Renal pelvis (tissue), 4 donors: Measurements from ENCODE around the gene POU3F1. TPM values are rescaled to one million over a fixed set of nuclear protein-coding genes. Genes with fewer than 3 reads are reported as not detected.
A peak's percentile ranks its signal among the peaks of the same experiment; 100 is the strongest.

Experiments used
- DNase-seq: peaks from one replicate; pipeline ENCODE4 v3.0.0-alpha.2; 2013
- polyA plus RNA-seq, 3 donors: library from polyadenylated mRNA; unstranded; fragments of 120-200 nt; gene quantifications; one replicate each; pipeline ENCODE4 v1.2.1, GENCODE V29; 2013; ENCODE audit not compliant: insufficient read length in 3 of 3

POU3F1 gene
- polyA plus RNA-seq, 3 donors, result 0.71 to 1.7 (median 1.0) TPM

DNA sequence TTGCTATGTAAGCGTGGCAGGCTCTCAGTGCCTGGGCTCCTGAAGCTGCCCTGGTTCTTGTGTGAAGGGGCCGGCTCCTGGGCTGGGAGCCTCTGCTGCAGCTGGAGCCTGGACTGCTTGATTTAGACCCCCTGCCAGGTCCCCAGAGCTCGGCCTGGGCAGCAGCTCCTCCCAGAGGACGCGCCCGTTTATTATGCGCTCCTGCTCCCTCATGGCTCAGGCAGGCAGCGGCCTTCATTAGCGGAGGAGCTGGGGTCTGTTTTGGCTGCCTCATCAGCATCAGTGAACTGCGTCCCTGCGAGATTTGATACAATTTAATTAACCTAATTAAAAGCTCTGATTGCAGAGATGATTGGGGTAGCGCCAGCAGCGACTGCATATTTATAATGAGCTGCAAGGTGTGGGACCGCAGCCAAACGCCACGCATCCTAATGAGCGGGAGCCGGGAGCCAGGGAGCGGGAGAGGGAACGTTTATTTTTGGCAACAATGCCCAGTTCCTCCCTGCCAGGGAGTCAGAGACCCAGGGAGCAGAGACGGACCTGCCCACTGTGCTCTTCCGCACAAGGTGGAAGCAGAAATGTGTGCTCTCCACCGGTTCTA lies 17.4 kb downstream of the POU3F1 start:
- DNase-seq, result no peak

DNA sequence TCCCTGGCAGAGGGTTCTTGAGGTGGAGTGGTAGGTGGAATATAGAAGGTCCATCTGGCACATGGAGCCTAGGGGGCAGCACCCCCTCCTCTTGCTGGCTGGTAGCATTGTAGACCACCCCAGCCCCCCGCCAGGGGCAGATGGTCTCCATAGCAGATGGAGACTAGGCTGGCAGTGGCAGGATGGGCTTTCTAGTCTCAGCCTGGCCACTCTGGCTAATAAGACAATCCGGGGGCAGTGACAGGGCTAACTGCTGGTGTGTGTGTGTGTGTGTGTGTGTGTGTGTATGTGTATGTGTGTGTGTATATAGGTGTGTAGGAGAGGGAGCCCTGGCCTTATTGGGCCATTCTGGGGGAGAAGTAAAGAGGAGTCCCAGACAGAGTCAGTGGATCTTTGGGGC lies 17.9 kb downstream of the POU3F1 start:
- DNase-seq, result no peak

GRCh38 chr1:38028105-38028591 lies 18.4 kb downstream of the POU3F1 start:
- DNase-seq, result no peak

GRCh38 chr1:38027201-38028104 lies 19.1 kb downstream of the POU3F1 start:
- DNase-seq, result no peak

DNA sequence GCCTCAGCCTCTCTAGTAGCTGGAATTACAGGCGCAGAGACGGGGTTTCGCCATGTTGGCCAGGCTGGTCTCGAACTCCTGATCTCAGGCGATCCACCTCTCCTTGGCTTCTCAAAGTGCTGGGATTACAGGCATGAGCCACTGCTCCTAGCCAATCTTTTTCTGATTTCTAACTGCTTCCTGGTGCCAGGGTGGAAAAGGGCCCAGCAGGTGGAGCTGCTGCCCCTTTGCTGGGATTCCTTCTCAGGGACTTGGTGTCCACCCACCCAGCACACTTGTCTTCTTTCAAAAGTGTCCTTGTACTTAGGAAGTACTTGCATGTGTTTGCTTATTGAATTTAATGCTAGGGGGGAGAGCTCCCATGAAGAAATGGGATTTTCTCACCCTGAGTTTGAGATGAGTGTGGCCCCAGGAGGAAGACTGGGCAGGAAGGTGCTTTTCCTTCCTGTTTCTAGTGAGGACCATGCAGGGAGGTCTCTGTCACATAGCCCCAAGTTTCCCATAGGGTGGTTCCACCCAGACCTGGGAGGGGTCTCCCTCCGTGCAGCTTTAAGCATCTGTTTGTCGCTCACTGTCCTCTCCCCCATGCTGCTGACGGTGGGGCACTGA lies 19.9 kb downstream of the POU3F1 start:
- no peak for DNase-seq

- DNase-seq, result no peak
These were observed 20.9 kb downstream of the POU3F1 start for GRCh38 chr1:38025664-38026063.

- no peak for DNase-seq
These were observed 21.4 kb downstream of the POU3F1 start for GRCh38 chr1:38025233-38025632.

DNA sequence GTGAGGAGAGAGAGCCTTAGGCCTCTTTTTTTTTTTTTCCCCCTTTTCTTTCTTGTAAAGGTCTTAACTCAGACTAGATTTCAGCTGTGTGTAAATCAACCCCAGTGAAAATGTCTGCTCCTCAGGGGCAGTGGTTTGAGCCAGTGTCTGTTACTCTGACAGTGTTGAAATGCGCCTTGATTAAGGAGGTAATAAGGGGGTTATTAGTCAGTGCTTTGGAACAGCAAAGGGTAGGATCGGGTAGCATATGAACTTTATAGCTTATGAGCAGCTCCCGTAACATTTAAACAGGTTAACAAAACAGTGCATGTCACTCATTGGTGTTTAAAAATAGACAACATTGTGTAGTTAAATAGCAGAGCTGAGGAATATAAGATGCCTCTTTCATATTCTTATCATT lies 23.8 kb downstream of the POU3F1 start:
- no peak for DNase-seq

- DNase-seq, result no peak
These were observed 24.6 kb downstream of the POU3F1 start for GRCh38 chr1:38021969-38022368.

- DNase-seq, result no peak
These were observed 26.2 kb downstream of the POU3F1 start for GRCh38 chr1:38020396-38020795.

DNA sequence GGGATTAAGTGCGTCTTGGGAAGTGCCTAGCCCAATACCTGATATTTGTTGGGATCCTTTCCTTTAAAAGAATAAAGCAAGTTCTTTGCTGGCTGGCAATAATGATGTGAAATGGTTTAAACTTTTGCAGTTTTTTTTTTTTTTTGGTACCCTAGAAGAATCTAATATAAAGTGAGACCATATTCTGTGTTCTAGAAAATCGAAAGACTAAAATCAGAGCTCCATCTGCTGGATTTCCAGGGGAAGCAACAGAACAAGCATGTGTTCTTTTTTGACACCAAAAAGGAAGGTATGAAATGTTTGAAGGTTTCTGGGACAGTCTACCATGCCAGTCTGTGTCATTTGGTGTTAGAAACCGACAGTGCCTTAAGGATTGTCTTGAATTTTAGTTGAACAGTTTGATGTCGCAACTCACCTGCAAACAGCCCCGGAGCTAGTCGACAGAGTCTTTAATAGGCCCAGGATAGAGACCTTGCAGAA lies 27.7 kb downstream of the POU3F1 start:
- no peak for DNase-seq

DNA sequence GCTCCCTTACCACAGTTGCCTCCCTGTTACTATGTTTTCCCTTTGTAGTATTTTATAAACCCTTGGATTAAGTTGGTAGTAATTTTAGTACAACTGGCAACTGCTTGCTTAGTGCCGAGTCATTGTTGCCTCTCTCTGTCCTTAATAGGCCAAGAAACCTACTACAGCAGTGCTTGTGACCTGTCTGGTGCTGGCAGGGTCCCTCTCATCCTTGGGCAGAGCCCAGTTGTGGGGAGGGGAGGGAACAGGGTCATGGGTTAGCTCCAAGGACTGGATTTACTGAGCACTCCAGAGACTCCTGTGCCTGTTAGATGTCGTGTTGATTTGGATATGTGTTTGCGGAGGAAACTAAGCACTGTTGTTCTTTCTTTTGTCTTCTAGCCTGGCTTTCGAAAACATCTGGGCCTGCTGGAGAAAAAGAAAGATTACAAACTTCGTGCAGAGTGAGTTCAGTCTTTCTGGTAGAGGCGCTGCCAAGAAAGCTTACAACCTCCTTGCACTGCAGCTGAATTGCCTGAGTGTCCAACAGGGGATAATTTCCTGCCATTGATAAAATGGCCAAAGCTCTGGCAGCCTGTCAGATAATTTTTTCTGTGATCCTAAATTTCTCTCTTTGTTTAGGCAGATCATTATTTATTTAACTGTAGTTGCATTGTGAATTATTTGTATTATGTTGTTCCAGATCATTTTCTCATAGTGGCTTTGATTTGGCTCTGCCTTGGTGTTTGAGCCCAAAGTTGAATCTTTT lies 30.4 kb downstream of the POU3F1 start:
- DNase-seq, result no peak

DNA sequence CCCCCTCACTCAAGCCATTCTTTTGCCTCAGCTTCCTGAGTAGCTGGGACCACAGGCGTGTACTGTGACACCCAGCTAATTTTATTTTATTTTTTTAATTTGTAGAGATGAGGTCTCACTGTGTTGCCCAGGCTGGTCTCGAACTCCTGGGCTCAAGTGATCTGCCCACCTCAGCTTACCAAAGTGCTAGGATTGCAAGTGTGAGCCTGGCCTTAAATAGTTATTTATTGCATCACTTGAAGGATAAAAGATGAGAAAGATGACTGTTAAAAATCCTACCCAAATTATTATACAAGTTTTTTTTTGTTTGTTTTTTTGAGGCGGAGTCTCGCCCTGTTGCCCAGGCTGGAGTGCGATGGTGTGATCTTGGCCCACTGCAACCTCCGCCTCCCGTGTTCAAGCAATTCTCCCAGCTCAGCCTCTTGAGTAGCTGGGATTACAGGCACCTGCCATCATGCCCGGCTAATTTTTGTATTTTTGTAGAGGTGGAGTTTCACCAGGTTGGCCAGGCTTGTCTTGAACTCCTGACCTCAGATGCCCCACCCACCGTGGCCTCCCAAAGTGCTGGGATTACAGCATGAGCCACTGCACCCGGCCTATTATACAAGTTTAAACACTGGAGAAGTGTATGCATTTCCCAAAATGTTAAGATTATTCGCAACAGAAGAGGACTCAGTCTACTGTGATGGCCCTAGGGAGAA lies 31.7 kb downstream of the POU3F1 start:
- DNase-seq, result no peak

GRCh38 chr1:38014171-38014570 lies 32.4 kb downstream of the POU3F1 start:
- no peak for DNase-seq

- no peak for DNase-seq
These were observed 33.4 kb downstream of the POU3F1 start for GRCh38 chr1:38013227-38013622.

GRCh38 chr1:38012363-38013226 lies 34.0 kb downstream of the POU3F1 start, which contains the start of gene UTP11:
Gene UTP11 (plus strand): TSS chr1:38012734. CDS start chr1:38012803, 69 bp downstream.
- DNase-seq, result peak; percentile 98

DNA sequence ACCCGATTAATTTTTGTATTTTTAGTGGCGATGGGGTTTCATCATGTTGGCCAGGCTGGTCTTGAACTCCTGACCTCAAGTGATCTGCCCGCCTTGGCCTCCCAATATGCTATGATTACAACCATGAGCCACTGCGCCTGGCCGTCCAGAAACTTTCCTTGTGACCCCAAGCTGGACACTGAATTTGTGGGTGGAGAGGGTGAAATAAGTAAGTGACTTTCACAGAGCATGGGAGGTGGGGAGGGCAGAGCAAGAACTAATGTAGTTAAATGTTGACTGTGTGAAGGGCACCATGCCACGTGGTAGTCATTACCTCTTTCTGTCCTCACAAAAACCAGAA lies 36.8 kb downstream of the POU3F1 start:
- no peak for DNase-seq

- no peak for DNase-seq
These were observed 37.3 kb downstream of the POU3F1 start for GRCh38 chr1:38009088-38009840.

DNA sequence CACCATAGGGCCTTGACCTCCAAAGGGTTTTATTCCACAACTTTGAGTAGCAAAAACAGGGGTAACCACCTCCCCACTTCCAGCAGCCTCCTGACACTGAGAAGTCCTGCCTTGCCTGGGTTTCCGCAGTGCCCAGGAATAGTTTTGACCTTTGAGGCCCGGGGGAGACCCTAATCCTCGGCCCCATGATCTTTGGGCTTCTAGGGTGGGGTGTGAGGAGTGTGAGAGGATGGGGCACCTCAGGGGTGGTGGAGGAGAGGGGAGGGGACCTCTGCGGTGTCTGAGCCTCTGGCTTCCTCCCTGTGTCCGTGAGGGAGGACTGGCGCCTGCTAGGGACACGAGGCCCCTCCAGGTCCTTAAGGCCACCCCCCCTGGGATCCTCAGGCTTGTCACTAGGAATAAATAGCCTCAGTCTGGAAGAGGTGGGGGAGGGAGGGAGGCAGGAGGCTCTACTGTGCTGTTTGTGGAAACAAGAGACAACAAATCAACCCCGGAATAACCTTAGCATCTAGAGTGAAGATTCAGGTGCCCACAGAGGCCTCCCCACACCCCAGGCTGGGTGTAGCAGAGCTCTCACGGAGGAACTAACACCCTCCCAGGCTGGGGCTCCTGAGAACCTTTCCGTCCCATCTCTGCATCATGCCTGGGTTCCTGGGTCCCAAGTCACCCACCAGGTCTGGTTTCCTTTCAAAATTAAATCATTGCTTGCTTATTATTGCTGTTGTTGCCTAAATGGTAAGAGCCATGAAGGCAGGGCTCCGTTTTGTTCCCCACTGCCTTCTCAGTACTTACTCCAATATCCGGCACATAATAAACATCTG lies 40.4 kb downstream of the POU3F1 start:
- DNase-seq, result no peak
